HepG2 (cell line): ENCODE data around the gene BCL11B. TPM values are rescaled to one million over a fixed set of nuclear protein-coding genes. Genes with fewer than 3 reads are reported as not detected.

Experiments
- ATAC-seq: fragments of 200-7000 bp; cut with Tn5 transposase; 3 replicates; pipeline ENCODE4 v1.9.1; 2020; ENCODE audit warnings: mild to moderate bottlenecking, moderate library complexity
- BruUV-seq: library from RNA; stranded (reverse); fragments of 400-500 nt; replicated peaks from 2 replicates; lab custom pipeline; 2021; lab: Mats Ljungman, UMichigan
- CTCF ChIA-PET: fragments of 300-600 bp; formaldehyde crosslinking; extraction: SDS; loops from one replicate; lab custom pipeline; 2021; ENCODE audit warnings: low total read pairs, inconsistent platforms, low intra/inter-chr PET ratio; lab: Yijun Ruan, JAX
- POLR2A ChIA-PET: fragments of 350-600 bp; sonication (Branson Sonifier 250); formaldehyde crosslinking; loops from one replicate; lab custom pipeline; 2020; ENCODE audit warnings: antibody characterized with exemption, inconsistent platforms; lab: Yijun Ruan, JAX
- DNase-seq: peaks from one replicate; pipeline ENCODE4 v3.0.0-alpha.2; 2015; ENCODE audit warnings: low spot score
- FAIRE-seq: peaks from 3 replicates; lab custom pipeline; 2011; peaks lifted over from hg19 to GRCh38; lab: Jason Lieb, UNC
- H2AFZ ChIP-seq: one replicate; pipeline ENCODE4 v1.6.1; 2011; ENCODE audit warnings: low read length, inconsistent platforms
- H3K27ac ChIP-seq: fragments of 300-600 bp; 3 replicates; pipeline ENCODE4 v1.8.0; 2011; ENCODE audit warnings: mixed run types, mild to moderate bottlenecking, mixed read lengths, low read length, inconsistent platforms; ENCODE audit not compliant: insufficient read depth; ENCODE audit errors: extremely low read length
- H3K27me3 ChIP-seq, 2 experiments: fragments of 200-600 bp in 1 of 2; 2 replicates in 1 of 2; 3 replicates in 1 of 2; pipeline versions ENCODE4 v1.6.0 to v1.8.0; 2011; ENCODE audit warnings: low read length in 2 of 2, mild to moderate bottlenecking in 2 of 2, moderate library complexity in 2 of 2, inconsistent platforms in 1 of 2; ENCODE audit not compliant: insufficient read depth in 2 of 2, control insufficient read depth in 1 of 2
- H3K36me3 ChIP-seq, 2 experiments: fragments of 200-600 bp in 1 of 2; replicated peaks in 1 of 2; 2 replicates in 1 of 2; 3 replicates in 1 of 2; pipeline versions ENCODE4 v1.5.1 to v1.8.0; 2011; ENCODE audit warnings: low read length in 2 of 2, inconsistent platforms in 1 of 2; ENCODE audit not compliant: insufficient read depth in 2 of 2, control insufficient read depth in 1 of 2
- H3K4me1 ChIP-seq: 2 replicates; pipeline ENCODE4 v1.5.1; 2012; ENCODE audit warnings: low read length, inconsistent platforms; ENCODE audit not compliant: insufficient read depth
- H3K4me2 ChIP-seq: 2 replicates; pipeline ENCODE4 v1.6.0; 2011; ENCODE audit warnings: low read depth, low read length, inconsistent platforms
- H3K4me3 ChIP-seq, 3 experiments: fragments of 200-600 bp in 1 of 3; sonication (generic), shearing (Covaris generic) in 1 of 3; replicated peaks in 1 of 3; 2 replicates each; pipeline ENCODE4 v1.5.1; 2011 to 2016; ENCODE audit warnings: low read length in 3 of 3, inconsistent platforms in 2 of 3, low read depth in 2 of 3, mild to moderate bottlenecking in 2 of 3, control low read depth in 1 of 3, mixed read lengths in 1 of 3; ENCODE audit not compliant: insufficient read depth in 1 of 3
- H3K79me2 ChIP-seq: one replicate; pipeline ENCODE4 v1.6.1; 2011; ENCODE audit warnings: low read length, inconsistent platforms; ENCODE audit not compliant: insufficient read depth
- H3K9ac ChIP-seq: 2 replicates; pipeline ENCODE4 v1.6.0; 2011; ENCODE audit warnings: mild to moderate bottlenecking, low read depth, low read length, inconsistent platforms; ENCODE audit not compliant: insufficient read depth
- H3K9me3 ChIP-seq: 2 replicates; pipeline ENCODE4 v1.5.1; 2012; ENCODE audit warnings: mild to moderate bottlenecking, low read length
- H4K20me1 ChIP-seq: 2 replicates; pipeline ENCODE4 v1.6.0; 2011; ENCODE audit warnings: inconsistent platforms, mild to moderate bottlenecking, low read length, moderate library complexity; ENCODE audit not compliant: insufficient read depth
- MBNL3 ChIP-seq: fragments of 250-450 bp; sonication (Bioruptor Pico); conservative IDR thresholded peaks from 2 replicates; pipeline ENCODE4 v1.8.0; 2022; ENCODE audit warnings: mild to moderate bottlenecking, inconsistent platforms
- POGZ ChIP-seq: sonication (generic); formaldehyde crosslinking; IDR thresholded peaks from 2 replicates; pipeline ENCODE4 v1.4.0; 2020; ENCODE audit warnings: mild to moderate bottlenecking, missing genetic modification reagents
- TAF1 ChIP-seq: sonication (generic); formaldehyde crosslinking; IDR thresholded peaks from 2 replicates; pipeline ENCODE4 v1.4.0; 2020; ENCODE audit warnings: missing genetic modification reagents
- TRAFD1 ChIP-seq: sonication (generic); formaldehyde crosslinking; IDR thresholded peaks from 2 replicates; pipeline ENCODE4 v1.5.1; 2020; ENCODE audit warnings: missing genetic modification reagents, mild to moderate bottlenecking, borderline replicate concordance
- ZFP41 ChIP-seq: sonication (generic); formaldehyde crosslinking; IDR thresholded peaks from 2 replicates; pipeline ENCODE4 v1.4.0; 2020; ENCODE audit warnings: mild to moderate bottlenecking, missing genetic modification reagents, borderline replicate concordance
- ZNF224 ChIP-seq: sonication (generic); formaldehyde crosslinking; IDR thresholded peaks from 2 replicates; pipeline ENCODE4 v1.5.0; 2020; ENCODE audit warnings: mild to moderate bottlenecking, missing genetic modification reagents
- ZNF263 ChIP-seq: sonication (generic); formaldehyde crosslinking; IDR thresholded peaks from 2 replicates; pipeline ENCODE4 v1.4.0; 2020; ENCODE audit warnings: missing genetic modification reagents
- ZNF407 ChIP-seq: sonication (generic); formaldehyde crosslinking; IDR thresholded peaks from one replicate; pipeline ENCODE4 v1.5.1; 2020; ENCODE audit warnings: mild to moderate bottlenecking, missing genetic modification reagents; ENCODE audit errors: not compliant biosample characterization
- ZNF468 ChIP-seq: sonication (generic); formaldehyde crosslinking; IDR thresholded peaks from 2 replicates; pipeline ENCODE4 v1.8.0; 2022; ENCODE audit warnings: mild to moderate bottlenecking, moderate library complexity, missing genetic modification reagents
- ZNF513 ChIP-seq: sonication (generic); formaldehyde crosslinking; conservative IDR thresholded peaks from 2 replicates; pipeline ENCODE4 v1.5.0; 2020; ENCODE audit warnings: missing genetic modification reagents
- WGBS: methylation state at CpG from one replicate; pipeline ENCODE4 v1.1.6; 2017; ENCODE audit warnings: low lambda C conversion rate; 5-methylcytosine and 5-hydroxymethylcytosine counted together
- in situ Hi-C: cut with HindIII; loops from 2 replicates; pipeline ENCODE4 v1.10.0; 2017; ENCODE audit warnings: low pct_unique_long_range_greater_than_20kb; ENCODE audit not compliant: extremely low pct_ligation_motif_present
- intact Hi-C: fragments of 100-400 bp; cut with micrococcal nuclease; formaldehyde crosslinking; loops from one replicate; pipeline ENCODE4 v1.10.0; 2022; ENCODE audit not compliant: unreplicated experiment
- polyA plus RNA-seq, 8 experiments: library from polyadenylated mRNA; depleted of rRNA in 3 of 8; stranded (reverse) in 7 of 8; unstranded in 1 of 8; fragments of >200 nt; fragmentation: Illumina TruSeq in 4 of 8; extraction: Trizol in 4 of 8; gene quantifications; 2 replicates each; pipeline versions ENCODE4 v1.2.1 to v1.2.3, GENCODE V29; 2011 to 2016; ENCODE audit warnings: low read depth in 4 of 8, missing spikeins in 1 of 8, mixed read lengths in 1 of 8; ENCODE audit not compliant: insufficient read depth in 1 of 8
- total RNA-seq, 5 experiments: library from RNA; depleted of rRNA; stranded (reverse); fragments of >200 nt; fragmentation: Illumina TruSeq; extraction: Trizol; gene quantifications; 2 replicates each; pipeline ENCODE4 v1.2.3, GENCODE V29; 2016; ENCODE audit warnings: low read depth in 1 of 5

Gene BCL11B
- total and polyA plus RNA-seq, 2 of the 13 experiments (the other 11 are each of a cell fraction or from before 2014, with no cell fraction given) = not detected

- no peak for TF ChIP-seq ZNF407 (CRISPR knock-in tag)
- TF ChIP-seq ZNF263 (CRISPR knock-in tag) = no peak
Observed at GRCh38 chr14:99225436-99226203, 46.4 kb downstream of the BCL11B start (continued).

- no peak overlapping the region for H3K4me3 ChIP-seq
- 10% methylated on average over 3 of the region's 3 CpGs for WGBS
- no peak overlapping the region for H3K9ac ChIP-seq
- H3K9me3 ChIP-seq = no peaks in the 10 kb centered on the region
- H3K36me3 ChIP-seq = no peaks in the 10 kb centered on the region
- intact Hi-C loops = no loop called here
- no peak overlapping the region for H3K4me2 ChIP-seq
- H3K27ac ChIP-seq = no peak overlapping the region
- no peaks in the 10 kb centered on the region for H3K79me2 ChIP-seq
- POLR2A ChIA-PET = no interaction called here
- ATAC-seq (no peak), DNase-seq (no peak), FAIRE-seq (no peak)
- no TSS peak for BruUV-seq
- H3K4me1 ChIP-seq = no peaks in the 10 kb centered on the region
- H2AFZ ChIP-seq = no peak overlapping the region
- in situ Hi-C loops = no loop called here
- no peaks in the 10 kb centered on the region for H4K20me1 ChIP-seq
- H3K27me3 ChIP-seq = peaks cover 0 to 23% of the 10 kb centered on the region in 2 experiments; a peak in 3 of 5 replicates
- CTCF ChIA-PET = no interaction called here
- TF ChIP-seq TRAFD1 (CRISPR knock-in tag) (no peak), TAF1 (CRISPR knock-in tag) (no peak), ZFP41 (CRISPR knock-in tag) (no peak), ZNF513 (CRISPR knock-in tag) (no peak), ZNF224 (CRISPR knock-in tag) (no peak), ZNF468 (CRISPR knock-in tag) (no peak), POGZ (CRISPR knock-in tag) (no peak), MBNL3 (CRISPR knock-in tag) (no peak)
Observed at GRCh38 chr14:99224948-99225347, 47.0 kb downstream of the BCL11B start.
